ENCODE results near the gene USP48.

USP48 gene

DNA sequence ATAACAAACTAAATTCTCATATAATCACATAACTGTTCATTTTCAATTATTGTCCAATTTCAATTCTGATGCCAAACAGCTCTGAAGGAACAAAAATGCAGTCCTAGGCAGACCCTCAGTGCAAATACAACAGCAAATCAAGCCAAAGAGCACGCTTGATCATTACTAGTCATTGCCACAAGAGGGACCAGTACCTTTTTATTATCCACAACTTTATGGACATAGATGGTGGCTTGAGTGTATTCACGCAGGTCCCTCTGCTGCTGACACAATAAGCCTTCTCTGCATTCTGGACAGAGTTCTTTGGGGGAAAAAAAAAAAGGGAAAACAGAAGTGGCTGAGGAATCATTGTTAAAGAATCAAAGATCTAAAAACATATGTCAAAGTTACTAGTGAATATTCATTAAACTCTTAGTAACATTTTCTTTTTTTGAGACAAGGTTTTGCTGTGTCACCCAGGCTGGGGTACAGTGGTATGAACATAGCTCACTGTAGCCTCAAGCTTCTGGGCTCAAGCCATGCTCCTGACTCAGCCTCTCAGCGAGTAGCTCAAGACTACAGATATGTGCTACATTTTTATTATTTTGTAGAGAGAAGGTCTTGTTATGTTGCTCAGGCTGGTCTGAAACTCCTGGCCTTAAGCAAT, 79.5 kb downstream of the USP48 start:
- peak; percentile 75 for TF ChIP-seq CTCF (conservative IDR thresholded peaks at IDR 0.05)
- H3K27ac ChIP-seq = peak overlapping the region; percentile 38

DNA sequence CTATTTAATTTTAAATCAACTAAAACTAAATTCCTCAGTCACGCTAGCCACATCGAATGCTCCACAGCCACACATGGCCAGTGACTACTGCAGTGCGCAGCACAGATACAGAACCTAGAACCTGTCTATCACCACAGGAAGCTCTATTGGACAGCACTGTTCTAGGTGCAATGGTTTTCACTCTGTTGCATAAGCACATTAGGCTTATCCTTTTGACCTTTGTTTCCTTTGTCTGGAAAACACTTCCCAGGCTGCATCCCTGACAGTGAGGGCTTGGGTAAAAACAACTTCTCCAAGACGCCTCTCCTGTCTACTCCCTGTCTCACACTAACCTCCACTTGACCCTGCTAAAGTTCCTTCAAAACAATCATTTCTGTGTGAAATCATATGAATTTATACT, 80.2 kb downstream of the USP48 start:
- no peak for TF ChIP-seq CTCF (conservative IDR thresholded peaks at IDR 0.05)
- H3K27ac ChIP-seq = no peak overlapping the region; the same call in 1 of the 2 replicates

GRCh38 chr1:21701401-21701800, 81.5 kb downstream of the USP48 start:
- no peak overlapping the region for H3K27ac ChIP-seq
- TF ChIP-seq CTCF (conservative IDR thresholded peaks at IDR 0.05) = no peak

GRCh38 chr1:21700094-21700493, 82.9 kb downstream of the USP48 start:
- TF ChIP-seq CTCF (conservative IDR thresholded peaks at IDR 0.05) = no peak
- no peak overlapping the region for H3K27ac ChIP-seq

DNA sequence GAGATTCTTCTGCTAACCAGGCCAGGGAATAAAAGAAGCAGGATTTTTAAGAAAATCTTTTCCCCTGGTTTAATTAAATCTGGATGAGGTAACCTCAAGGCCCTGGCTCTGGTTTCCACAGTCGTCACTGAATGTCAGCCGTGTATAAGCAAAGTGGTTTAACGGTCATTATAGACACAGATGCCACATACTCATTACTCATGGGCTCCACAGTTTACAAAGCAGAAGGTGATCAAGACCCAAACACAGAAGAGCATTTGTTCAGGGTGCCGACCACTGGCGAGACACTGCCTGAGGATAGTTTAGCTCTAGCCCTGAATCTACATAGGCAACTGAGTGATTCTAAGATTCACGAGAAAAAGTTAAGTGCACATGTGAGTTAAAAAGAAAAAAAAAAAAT, 86.0 kb downstream of the USP48 start:
- H3K27ac ChIP-seq = no peak overlapping the region
- no peak for TF ChIP-seq CTCF (conservative IDR thresholded peaks at IDR 0.05)

DNA sequence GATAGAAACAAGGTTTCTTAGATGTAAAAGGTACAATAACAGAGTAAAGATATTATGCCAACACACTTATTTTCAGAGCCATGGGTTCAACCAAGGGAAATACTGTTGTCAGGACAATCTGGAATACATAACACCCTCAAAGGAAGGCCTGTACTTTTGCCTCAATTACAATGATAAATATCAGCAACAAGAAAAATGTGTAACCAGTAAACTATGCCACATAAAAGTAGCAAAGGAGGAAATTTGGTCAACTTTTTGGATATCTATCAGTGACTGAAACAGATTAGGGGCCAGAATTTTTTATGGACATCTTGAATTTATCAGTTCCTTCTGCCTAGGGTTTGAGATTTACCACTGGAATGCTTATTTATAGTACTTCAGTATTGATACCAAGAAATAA, 89.2 kb downstream of the USP48 start:
- no peak overlapping the region for H3K27ac ChIP-seq
- TF ChIP-seq CTCF (conservative IDR thresholded peaks at IDR 0.05) = no peak

- TF ChIP-seq CTCF (conservative IDR thresholded peaks at IDR 0.05) = no peak
- H3K27ac ChIP-seq = no peak overlapping the region
Observed at GRCh38 chr1:21691739-21692138, 91.2 kb downstream of the USP48 start.

All from VCaP (cell line).